Tongue (tissue), 2 donors: ENCODE results near the gene NPC2. TPM values are rescaled to one million over a fixed set of nuclear protein-coding genes. Genes with fewer than 3 reads are reported as not detected.

Experiments used
- DNase-seq: peaks from one replicate; pipeline ENCODE4 v3.0.0-alpha.2; 2015
- total RNA-seq: library from RNA; depleted of rRNA; stranded (reverse); fragments of >200 nt; gene quantifications from one replicate; pipeline ENCODE4 v1.2.3, GENCODE V29; 2014

Gene NPC2
- total RNA-seq, 1 donor from 2014 or later: 67.7 TPM

GRCh38 chr14:74503291-74503937 lies 10.3 kb upstream of the NPC2 start:
- DNase-seq: no peak

- peak; percentile 59 for DNase-seq
These were observed 9.3 kb upstream of the NPC2 start for GRCh38 chr14:74502236-74503019.

- DNase-seq: no peak
These were observed 8.6 kb upstream of the NPC2 start for GRCh38 chr14:74501691-74502090.

GRCh38 chr14:74501135-74501614 lies 8.1 kb upstream of the NPC2 start:
- DNase-seq: peak; percentile 94

- no peak for DNase-seq
These were observed 7.5 kb upstream of the NPC2 start for GRCh38 chr14:74500417-74501134.

GRCh38 chr14:74495356-74495755 lies 2.3 kb upstream of the NPC2 start:
- no peak for DNase-seq

GRCh38 chr14:74493343-74494261 lies 497 bp upstream of the NPC2 start, which contains the start of gene ISCA2:
ISCA2 (plus strand) TSS chr14:74493765; CDS start chr14:74493775, 10 bp downstream.
- peak; percentile 100 for DNase-seq

- peak; percentile 56 for DNase-seq
These were observed 939 bp downstream of the NPC2 start for GRCh38 chr14:74491956-74492775.

GRCh38 chr14:74490486-74490885 lies 2.6 kb downstream of the NPC2 start:
- no peak for DNase-seq

- no peak for DNase-seq
These were observed 4.2 kb downstream of the NPC2 start for GRCh38 chr14:74488786-74489397.

- DNase-seq: no peak
These were observed 6.9 kb downstream of the NPC2 start for GRCh38 chr14:74486164-74486563.

- no peak for DNase-seq
These were observed 9.8 kb downstream of the NPC2 start for GRCh38 chr14:74483321-74483720.

GRCh38 chr14:74482571-74482970 lies 10.5 kb downstream of the NPC2 start:
- no peak for DNase-seq

- no peak for DNase-seq
These were observed 13.1 kb downstream of the NPC2 start for GRCh38 chr14:74480046-74480445.

GRCh38 chr14:74478996-74479635 lies 14.0 kb downstream of the NPC2 start:
- peak; percentile 45 for DNase-seq

GRCh38 chr14:74476607-74477006 lies 16.5 kb downstream of the NPC2 start:
- DNase-seq: no peak

- DNase-seq: no peak
These were observed 17.0 kb downstream of the NPC2 start for GRCh38 chr14:74476107-74476506.

GRCh38 chr14:74475678-74476077 lies 17.4 kb downstream of the NPC2 start:
- no peak for DNase-seq

- peak; percentile 31 for DNase-seq
These were observed 18.7 kb downstream of the NPC2 start for GRCh38 chr14:74474376-74474775.

GRCh38 chr14:74472601-74473000 lies 20.5 kb downstream of the NPC2 start:
- DNase-seq: no peak
